Measurements from ENCODE around the gene FCHSD2.
"Not testable (repeated sequence)": the region's sequence is repeated elsewhere in the genome, so short reads cannot be mapped to it uniquely, and the experiment has no call there.

Gene FCHSD2

GRCh38 chr11:72829178-72829577 is 312.9 kb downstream of the FCHSD2 start:
- no peaks in the 10 kb centered on the region for H3K4me1 ChIP-seq (ENCODE audit: control insufficient read depth, insufficient read depth, low read length)
- no peak overlapping the region for H3K4me3 ChIP-seq (ENCODE audit: low read depth, low read length)
- no peak overlapping the region for H3K9ac ChIP-seq (ENCODE audit: low read depth, low read length)
- no peaks in the 10 kb centered on the region for H3K27me3 ChIP-seq (ENCODE audit: control insufficient read depth, insufficient read depth, low read length)
- no peaks in the 10 kb centered on the region for H3K9me3 ChIP-seq (ENCODE audit: control insufficient read depth, insufficient read depth, low read length)
- H3K36me3 ChIP-seq (ENCODE audit: control insufficient read depth, insufficient read depth, low read length): peaks cover 7% of the 10 kb centered on the region

DNA sequence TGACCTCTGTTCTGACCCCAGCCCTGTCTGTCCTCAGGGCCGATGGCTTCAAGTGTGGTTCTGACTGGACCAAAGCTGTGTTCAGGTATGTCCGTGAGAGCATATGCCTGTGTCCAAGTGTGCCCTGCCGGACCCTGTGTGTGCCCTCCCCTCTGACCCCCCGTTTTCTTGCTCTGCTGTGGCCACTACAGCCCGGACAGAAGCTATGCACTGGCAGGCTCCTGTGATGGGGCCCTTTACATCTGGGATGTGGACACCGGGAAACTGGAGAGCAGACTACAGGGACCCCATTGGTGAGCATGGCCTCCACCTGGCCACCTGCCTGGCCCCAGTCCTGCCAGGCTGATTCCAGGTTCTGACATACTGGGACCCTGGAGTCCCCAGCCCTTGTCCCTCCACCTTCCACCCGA is 313.4 kb downstream of the FCHSD2 start:
- H3K4me3 ChIP-seq (ENCODE audit: low read depth, low read length): no peak overlapping the region
- H3K36me3 ChIP-seq (ENCODE audit: control insufficient read depth, insufficient read depth, low read length): peaks cover 7% of the 10 kb centered on the region
- H3K4me1 ChIP-seq (ENCODE audit: control insufficient read depth, insufficient read depth, low read length): no peaks in the 10 kb centered on the region
- H3K9ac ChIP-seq (ENCODE audit: low read depth, low read length): no peak overlapping the region
- no peaks in the 10 kb centered on the region for H3K9me3 ChIP-seq (ENCODE audit: control insufficient read depth, insufficient read depth, low read length)
- no peaks in the 10 kb centered on the region for H3K27me3 ChIP-seq (ENCODE audit: control insufficient read depth, insufficient read depth, low read length)

- Histone ChIP-seq H3K9me3 (ENCODE audit: control insufficient read depth, insufficient read depth, low read length) (no peaks in the 10 kb centered on the region), H3K36me3 (ENCODE audit: control insufficient read depth, insufficient read depth, low read length) (peaks cover 7% of the 10 kb centered on the region), H3K4me3 (ENCODE audit: low read depth, low read length) (no peak overlapping the region), H3K4me1 (ENCODE audit: control insufficient read depth, insufficient read depth, low read length) (no peaks in the 10 kb centered on the region), H3K9ac (ENCODE audit: low read depth, low read length) (no peak overlapping the region), H3K27me3 (ENCODE audit: control insufficient read depth, insufficient read depth, low read length) (peaks cover 2% of the 10 kb centered on the region)
Observed at GRCh38 chr11:72828081-72828567, 314.0 kb downstream of the FCHSD2 start.

DNA sequence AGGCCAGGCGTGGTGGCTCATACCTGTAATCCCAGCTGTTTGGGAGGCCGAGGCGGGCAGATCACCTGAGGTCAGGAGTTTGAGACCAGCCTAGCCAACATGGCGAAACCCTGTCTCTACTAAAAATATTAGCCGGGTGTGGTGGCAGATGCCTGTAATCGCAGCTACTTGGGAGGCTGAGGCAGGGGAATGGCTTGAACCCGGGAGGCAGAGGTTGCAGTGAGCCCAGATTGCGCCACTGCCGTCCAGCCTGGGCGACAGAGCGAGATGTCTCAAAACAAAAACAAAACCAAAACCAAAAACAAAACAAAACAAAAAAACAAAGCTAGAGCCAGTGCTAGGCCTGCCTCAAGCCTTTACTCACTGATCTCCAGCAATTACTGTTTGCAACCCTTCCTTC is 314.5 kb downstream of the FCHSD2 start:
- not testable (repeated sequence) for H3K9me3 ChIP-seq (ENCODE audit: control insufficient read depth, insufficient read depth, low read length); H3K36me3 ChIP-seq (ENCODE audit: control insufficient read depth, insufficient read depth, low read length); H3K4me1 ChIP-seq (ENCODE audit: control insufficient read depth, insufficient read depth, low read length); H3K9ac ChIP-seq (ENCODE audit: low read depth, low read length); H3K4me3 ChIP-seq (ENCODE audit: low read depth, low read length); H3K27me3 ChIP-seq (ENCODE audit: control insufficient read depth, insufficient read depth, low read length)

DNA sequence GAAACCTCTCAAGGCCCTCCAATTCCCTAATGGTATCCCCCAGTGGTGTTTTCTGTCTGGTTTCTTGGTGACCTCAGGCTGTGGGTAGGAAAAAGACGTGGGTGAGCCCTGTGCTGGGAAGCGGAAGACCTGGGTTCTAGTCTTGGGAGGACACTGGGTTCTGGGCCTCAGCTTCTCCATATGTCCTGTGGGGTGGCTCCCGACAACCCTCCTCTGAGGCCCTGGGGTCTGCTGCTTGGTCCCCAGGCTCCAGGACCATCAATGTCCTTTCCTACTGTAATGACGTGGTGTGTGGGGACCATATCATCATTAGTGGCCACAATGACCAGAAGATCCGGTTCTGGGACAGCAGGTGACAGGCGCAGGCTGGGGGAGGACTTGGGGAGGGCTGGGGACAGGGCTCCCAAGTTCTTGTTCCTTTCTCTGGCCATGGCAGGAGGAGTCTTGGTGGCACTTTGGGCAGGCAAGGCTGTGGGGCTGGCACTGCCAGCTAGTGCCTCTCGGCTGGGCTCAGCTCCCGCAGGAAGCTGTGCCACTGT is 315.1 kb downstream of the FCHSD2 start:
- no peaks in the 10 kb centered on the region for H3K4me1 ChIP-seq (ENCODE audit: control insufficient read depth, insufficient read depth, low read length)
- peaks cover 7% of the 10 kb centered on the region for H3K36me3 ChIP-seq (ENCODE audit: control insufficient read depth, insufficient read depth, low read length)
- no peak overlapping the region for H3K9ac ChIP-seq (ENCODE audit: low read depth, low read length)
- H3K27me3 ChIP-seq (ENCODE audit: control insufficient read depth, insufficient read depth, low read length): peaks cover 8% of the 10 kb centered on the region
- H3K4me3 ChIP-seq (ENCODE audit: low read depth, low read length): no peak overlapping the region
- no peaks in the 10 kb centered on the region for H3K9me3 ChIP-seq (ENCODE audit: control insufficient read depth, insufficient read depth, low read length)

DNA sequence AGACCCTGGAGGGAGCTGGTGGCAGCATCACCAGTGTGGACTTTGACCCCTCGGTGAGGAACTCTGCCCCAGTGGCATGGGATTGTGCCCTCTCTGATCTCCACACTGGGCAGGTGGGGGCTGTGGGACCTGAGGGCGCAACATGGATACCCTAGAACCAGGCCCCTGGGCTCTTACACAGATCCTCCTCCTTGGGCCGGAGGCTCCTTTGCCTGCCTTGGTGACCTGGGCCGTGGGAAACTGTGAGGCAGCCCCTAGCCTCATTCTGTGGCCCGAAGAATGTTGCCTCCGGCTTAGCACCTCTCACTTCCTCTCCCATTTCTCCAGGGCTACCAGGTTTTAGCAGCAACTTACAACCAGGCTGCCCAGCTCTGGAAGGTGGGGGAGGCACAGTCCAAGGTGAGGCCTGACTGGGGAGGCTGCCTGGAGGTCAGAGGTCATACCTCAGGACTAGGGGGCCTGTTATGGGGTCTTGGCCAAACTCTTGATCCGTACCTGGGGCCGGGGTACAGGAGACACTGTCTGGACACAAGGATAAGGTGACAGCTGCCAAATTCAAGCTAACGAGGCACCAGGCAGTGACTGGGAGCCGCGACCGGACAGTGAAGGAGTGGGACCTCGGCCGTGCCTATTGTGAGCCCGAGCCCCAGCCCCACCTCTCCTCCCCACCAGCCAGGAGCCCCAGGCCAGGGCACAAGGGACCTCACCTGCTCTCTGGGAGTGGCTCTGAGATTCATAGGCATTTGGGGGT is 315.8 kb downstream of the FCHSD2 start:
- H3K36me3 ChIP-seq (ENCODE audit: control insufficient read depth, insufficient read depth, low read length): peaks cover 7% of the 10 kb centered on the region
- H3K4me1 ChIP-seq (ENCODE audit: control insufficient read depth, insufficient read depth, low read length): no peaks in the 10 kb centered on the region
- H3K4me3 ChIP-seq (ENCODE audit: low read depth, low read length): no peak overlapping the region
- H3K9me3 ChIP-seq (ENCODE audit: control insufficient read depth, insufficient read depth, low read length): no peaks in the 10 kb centered on the region
- H3K9ac ChIP-seq (ENCODE audit: low read depth, low read length): no peak overlapping the region
- H3K27me3 ChIP-seq (ENCODE audit: control insufficient read depth, insufficient read depth, low read length): peaks cover 8% of the 10 kb centered on the region

DNA sequence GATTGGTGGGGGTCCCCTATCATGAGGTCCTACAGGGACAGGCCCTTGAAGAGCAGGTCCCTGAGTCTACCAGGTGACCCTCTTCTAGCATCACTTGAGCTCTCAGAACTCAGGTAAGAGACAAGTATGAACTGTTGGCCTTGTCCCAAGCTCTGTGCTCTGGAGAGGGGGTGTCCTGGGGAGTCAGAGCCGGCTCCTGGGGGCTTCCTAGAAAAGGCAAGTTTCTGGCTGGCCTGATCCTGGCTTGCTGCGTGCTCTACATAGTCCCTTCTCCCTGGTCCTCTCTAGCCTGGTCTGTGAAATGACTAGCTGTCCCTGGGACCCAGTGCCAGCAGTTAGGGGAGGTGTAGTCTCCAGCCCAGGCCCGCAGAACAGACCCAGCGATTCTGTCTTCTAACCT is 316.5 kb downstream of the FCHSD2 start:
- H3K4me1 ChIP-seq (ENCODE audit: control insufficient read depth, insufficient read depth, low read length): no peaks in the 10 kb centered on the region
- H3K9ac ChIP-seq (ENCODE audit: low read depth, low read length): no peak overlapping the region
- peaks cover 7% of the 10 kb centered on the region for H3K36me3 ChIP-seq (ENCODE audit: control insufficient read depth, insufficient read depth, low read length)
- H3K27me3 ChIP-seq (ENCODE audit: control insufficient read depth, insufficient read depth, low read length): peaks cover 8% of the 10 kb centered on the region
- no peak overlapping the region for H3K4me3 ChIP-seq (ENCODE audit: low read depth, low read length)
- H3K9me3 ChIP-seq (ENCODE audit: control insufficient read depth, insufficient read depth, low read length): no peaks in the 10 kb centered on the region

GRCh38 chr11:72824811-72825505 is 317.2 kb downstream of the FCHSD2 start:
- Histone ChIP-seq H3K4me1 (ENCODE audit: control insufficient read depth, insufficient read depth, low read length) (no peaks in the 10 kb centered on the region), H3K36me3 (ENCODE audit: control insufficient read depth, insufficient read depth, low read length) (peaks cover 7% of the 10 kb centered on the region), H3K9ac (ENCODE audit: low read depth, low read length) (no peak overlapping the region)

GRCh38 chr11:72824020-72824419 is 318.1 kb downstream of the FCHSD2 start:
- H3K36me3 ChIP-seq (ENCODE audit: control insufficient read depth, insufficient read depth, low read length): peaks cover 5% of the 10 kb centered on the region
- H3K9ac ChIP-seq (ENCODE audit: low read depth, low read length): no peak overlapping the region
- H3K9me3 ChIP-seq (ENCODE audit: control insufficient read depth, insufficient read depth, low read length): no peaks in the 10 kb centered on the region
- H3K4me3 ChIP-seq (ENCODE audit: low read depth, low read length): no peak overlapping the region
- H3K4me1 ChIP-seq (ENCODE audit: control insufficient read depth, insufficient read depth, low read length): no peaks in the 10 kb centered on the region
- peaks cover 8% of the 10 kb centered on the region for H3K27me3 ChIP-seq (ENCODE audit: control insufficient read depth, insufficient read depth, low read length)

More at GRCh38 chr11:72824811-72825505, 317.2 kb downstream of the FCHSD2 start:
- Histone ChIP-seq H3K9me3 (ENCODE audit: control insufficient read depth, insufficient read depth, low read length) (no peaks in the 10 kb centered on the region), H3K4me3 (ENCODE audit: low read depth, low read length) (no peak overlapping the region), H3K27me3 (ENCODE audit: control insufficient read depth, insufficient read depth, low read length) (peaks cover 8% of the 10 kb centered on the region)

- Histone ChIP-seq H3K9ac (ENCODE audit: low read depth, low read length) (no peak overlapping the region), H3K36me3 (ENCODE audit: control insufficient read depth, insufficient read depth, low read length) (peaks cover 1% of the 10 kb centered on the region), H3K4me1 (ENCODE audit: control insufficient read depth, insufficient read depth, low read length) (no peaks in the 10 kb centered on the region), H3K9me3 (ENCODE audit: control insufficient read depth, insufficient read depth, low read length) (no peaks in the 10 kb centered on the region), H3K4me3 (ENCODE audit: low read depth, low read length) (no peak overlapping the region), H3K27me3 (ENCODE audit: control insufficient read depth, insufficient read depth, low read length) (peaks cover 8% of the 10 kb centered on the region)
Observed at GRCh38 chr11:72823105-72823804, 318.9 kb downstream of the FCHSD2 start.

- Histone ChIP-seq H3K4me3 (ENCODE audit: low read depth, low read length) (peak overlapping the region; percentile 78), H3K9me3 (ENCODE audit: control insufficient read depth, insufficient read depth, low read length) (no peaks in the 10 kb centered on the region), H3K27me3 (ENCODE audit: control insufficient read depth, insufficient read depth, low read length) (peaks cover 8% of the 10 kb centered on the region), H3K9ac (ENCODE audit: low read depth, low read length) (peak overlapping the region; percentile 70), H3K36me3 (ENCODE audit: control insufficient read depth, insufficient read depth, low read length) (no peaks in the 10 kb centered on the region), H3K4me1 (ENCODE audit: control insufficient read depth, insufficient read depth, low read length) (no peaks in the 10 kb centered on the region)
Observed at GRCh38 chr11:72821920-72822799, 320.0 kb downstream of the FCHSD2 start.
